SK-N-SH treated with all-trans-retinoic acid at 6 μM for 48 hours (cell line): ENCODE measurements around the gene APOBEC3H.
"Not testable (repeated sequence)": the region's sequence is repeated elsewhere in the genome, so short reads cannot be mapped to it uniquely, and the experiment has no call there.

ENCODE experiments used
- ATAC-seq: fragments of 200-7000 bp; cut with Tn5 transposase; 3 replicates; pipeline ENCODE4 v1.9.1; 2020; ENCODE audit warnings: mild to moderate bottlenecking, moderate library complexity
- ARNTL ChIP-seq: fragments of 450-650 bp; formaldehyde crosslinking; IDR thresholded peaks from 2 replicates; pipeline ENCODE4 v1.5.0; 2020; ENCODE audit warnings: low read depth, mild to moderate bottlenecking, moderate library complexity, borderline replicate concordance
- BACH2 ChIP-seq: fragments of 250-450 bp; sonication (Bioruptor Pico); IDR thresholded peaks from 2 replicates; pipeline ENCODE4 v1.9.0; 2021; ENCODE audit warnings: mild to moderate bottlenecking, borderline replicate concordance
- CREB5 ChIP-seq: fragments of 250-450 bp; sonication (Bioruptor Pico); IDR thresholded peaks from 2 replicates; pipeline ENCODE4 v1.5.1; 2020; ENCODE audit warnings: low read depth, mild to moderate bottlenecking, moderate library complexity
- CSDC2 ChIP-seq: fragments of 250-450 bp; sonication (Bioruptor Pico); IDR thresholded peaks from 2 replicates; pipeline ENCODE4 v1.5.0; 2020; ENCODE audit warnings: mild to moderate bottlenecking, moderate library complexity
- GLIS3 ChIP-seq: fragments of 250-450 bp; sonication (Bioruptor Pico); IDR thresholded peaks from 2 replicates; pipeline ENCODE4 v1.5.0; 2020; ENCODE audit warnings: mild to moderate bottlenecking, moderate library complexity
- ISL1 ChIP-seq: fragments of 250-450 bp; sonication (Bioruptor Pico); IDR thresholded peaks from 2 replicates; pipeline ENCODE4 v2.1.2; 2022; ENCODE audit warnings: mild to moderate bottlenecking, moderate library complexity
- OSR1 ChIP-seq: fragments of 250-450 bp; sonication (Bioruptor Pico); IDR thresholded peaks from 2 replicates; pipeline ENCODE4 v1.8.0; 2022; ENCODE audit warnings: moderate library complexity, mild to moderate bottlenecking, inconsistent platforms
- PPARA ChIP-seq: fragments of 250-450 bp; sonication (Bioruptor Pico); IDR thresholded peaks from 2 replicates; pipeline ENCODE4 v1.5.0; 2020; ENCODE audit warnings: mild to moderate bottlenecking, borderline replicate concordance
- RARB ChIP-seq: fragments of 250-450 bp; sonication (Bioruptor Pico); IDR thresholded peaks from 2 replicates; pipeline ENCODE4 v1.8.0; 2021; ENCODE audit warnings: mild to moderate bottlenecking, moderate library complexity
- SNAI2 ChIP-seq: fragments of 250-450 bp; sonication (Bioruptor Pico); IDR thresholded peaks from 2 replicates; pipeline ENCODE4 v1.5.0; 2020; ENCODE audit warnings: mild to moderate bottlenecking, moderate library complexity
- TCF4 ChIP-seq: fragments of 250-450 bp; sonication (Bioruptor Pico); IDR thresholded peaks from 2 replicates; pipeline ENCODE4 v1.8.0; 2021; ENCODE audit warnings: mild to moderate bottlenecking, moderate library complexity, borderline replicate concordance
- TOX ChIP-seq: fragments of 250-450 bp; sonication (Bioruptor Pico); IDR thresholded peaks from 2 replicates; pipeline ENCODE4 v1.8.0; 2021; ENCODE audit warnings: mild to moderate bottlenecking, moderate library complexity, borderline replicate concordance
- ZC3H10 ChIP-seq: fragments of 250-450 bp; sonication (Bioruptor Pico); IDR thresholded peaks from 2 replicates; pipeline ENCODE4 v1.5.1; 2021; ENCODE audit warnings: mild to moderate bottlenecking, moderate library complexity
- ZFP30 ChIP-seq: fragments of 450-650 bp; formaldehyde crosslinking; IDR thresholded peaks from 2 replicates; pipeline ENCODE4 v1.5.0; 2022; ENCODE audit warnings: mild to moderate bottlenecking, moderate library complexity
- ZNF565 ChIP-seq: fragments of 450-650 bp; formaldehyde crosslinking; conservative IDR thresholded peaks from 2 replicates; pipeline ENCODE4 v1.5.0; 2020; ENCODE audit warnings: low read depth, mild to moderate bottlenecking, moderate library complexity
- ZNF70 ChIP-seq: fragments of 450-650 bp; formaldehyde crosslinking; IDR thresholded peaks from 2 replicates; pipeline ENCODE4 v1.5.0; 2020; ENCODE audit warnings: mild to moderate bottlenecking, moderate library complexity
- ZNF8 ChIP-seq: fragments of 450-650 bp; formaldehyde crosslinking; IDR thresholded peaks from 2 replicates; pipeline ENCODE4 v1.5.0; 2020; ENCODE audit warnings: mild to moderate bottlenecking, moderate library complexity
- TF ChIP-seq, protein P1 (sequence below): fragments of 250-450 bp; sonication (Bioruptor Pico); IDR thresholded peaks from 2 replicates; pipeline ENCODE4 v1.8.0; 2020; ENCODE audit warnings: mild to moderate bottlenecking, moderate library complexity, borderline replicate concordance
- TF ChIP-seq, protein P2 (sequence below): fragments of 250-450 bp; sonication (Bioruptor Pico); IDR thresholded peaks from 2 replicates; pipeline ENCODE4 v1.5.1; 2021; ENCODE audit warnings: mild to moderate bottlenecking, moderate library complexity

APOBEC3H gene

GRCh38 chr22:39097098-39098020, at the start of gene APOBEC3H:
Gene APOBEC3H, plus strand, starts transcription at chr22:39097244. Its CDS starts 3,035 bp downstream, at chr22:39100279.
- no peak for ATAC-seq
- TF ChIP-seq, protein P1, sequence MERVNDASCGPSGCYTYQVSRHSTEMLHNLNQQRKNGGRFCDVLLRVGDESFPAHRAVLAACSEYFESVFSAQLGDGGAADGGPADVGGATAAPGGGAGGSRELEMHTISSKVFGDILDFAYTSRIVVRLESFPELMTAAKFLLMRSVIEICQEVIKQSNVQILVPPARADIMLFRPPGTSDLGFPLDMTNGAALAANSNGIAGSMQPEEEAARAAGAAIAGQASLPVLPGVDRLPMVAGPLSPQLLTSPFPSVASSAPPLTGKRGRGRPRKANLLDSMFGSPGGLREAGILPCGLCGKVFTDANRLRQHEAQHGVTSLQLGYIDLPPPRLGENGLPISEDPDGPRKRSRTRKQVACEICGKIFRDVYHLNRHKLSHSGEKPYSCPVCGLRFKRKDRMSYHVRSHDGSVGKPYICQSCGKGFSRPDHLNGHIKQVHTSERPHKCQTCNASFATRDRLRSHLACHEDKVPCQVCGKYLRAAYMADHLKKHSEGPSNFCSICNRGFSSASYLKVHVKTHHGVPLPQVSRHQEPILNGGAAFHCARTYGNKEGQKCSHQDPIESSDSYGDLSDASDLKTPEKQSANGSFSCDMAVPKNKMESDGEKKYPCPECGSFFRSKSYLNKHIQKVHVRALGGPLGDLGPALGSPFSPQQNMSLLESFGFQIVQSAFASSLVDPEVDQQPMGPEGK (CRISPR knock-in tag) = no peak
- TF ChIP-seq ISL1 (CRISPR knock-in tag) (no peak), TOX (CRISPR knock-in tag) (no peak), ZNF70 (CRISPR knock-in tag) (no peak), GLIS3 (no peak), ARNTL (CRISPR knock-in tag) (no peak), ZNF8 (CRISPR knock-in tag) (no peak), ZNF565 (no peak), ZFP30 (CRISPR knock-in tag) (no peak), OSR1 (CRISPR knock-in tag) (no peak), CSDC2 (CRISPR knock-in tag) (no peak), RARB (no peak), CREB5 (CRISPR knock-in tag) (no peak), TCF4 (no peak), PPARA (CRISPR knock-in tag) (no peak), BACH2 (no peak)
- TF ChIP-seq, protein P2, sequence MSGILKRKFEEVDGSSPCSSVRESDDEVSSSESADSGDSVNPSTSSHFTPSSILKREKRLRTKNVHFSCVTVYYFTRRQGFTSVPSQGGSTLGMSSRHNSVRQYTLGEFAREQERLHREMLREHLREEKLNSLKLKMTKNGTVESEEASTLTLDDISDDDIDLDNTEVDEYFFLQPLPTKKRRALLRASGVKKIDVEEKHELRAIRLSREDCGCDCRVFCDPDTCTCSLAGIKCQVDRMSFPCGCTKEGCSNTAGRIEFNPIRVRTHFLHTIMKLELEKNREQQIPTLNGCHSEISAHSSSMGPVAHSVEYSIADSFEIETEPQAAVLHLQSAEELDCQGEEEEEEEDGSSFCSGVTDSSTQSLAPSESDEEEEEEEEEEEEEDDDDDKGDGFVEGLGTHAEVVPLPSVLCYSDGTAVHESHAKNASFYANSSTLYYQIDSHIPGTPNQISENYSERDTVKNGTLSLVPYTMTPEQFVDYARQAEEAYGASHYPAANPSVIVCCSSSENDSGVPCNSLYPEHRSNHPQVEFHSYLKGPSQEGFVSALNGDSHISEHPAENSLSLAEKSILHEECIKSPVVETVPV (CRISPR knock-in tag) = no peak

- ATAC-seq = not testable (repeated sequence)
Observed at GRCh38 chr22:39049486-39049885, 47.6 kb upstream of the APOBEC3H start.

GRCh38 chr22:39051844-39052495, 45.1 kb upstream of the APOBEC3H start:
- not testable (repeated sequence) for ATAC-seq

DNA sequence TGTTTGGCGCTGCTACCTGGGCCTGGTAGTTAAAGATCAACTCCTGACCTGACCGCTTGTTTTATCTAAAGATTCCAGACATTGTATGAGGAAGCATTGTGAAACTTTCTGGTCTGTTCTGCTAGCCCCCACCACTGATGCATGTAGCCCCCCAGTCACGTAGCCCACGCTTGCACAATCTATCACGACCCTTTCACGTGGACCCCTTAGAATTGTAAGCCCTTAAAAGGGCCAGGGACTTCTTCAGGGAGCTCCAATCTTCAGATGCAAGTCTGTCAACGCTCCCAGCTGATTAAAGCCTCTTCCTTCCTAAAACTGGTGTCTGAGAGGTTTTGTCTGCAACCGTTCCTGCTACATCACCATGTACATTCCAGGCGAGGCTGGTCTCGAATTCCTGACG, 41.4 kb upstream of the APOBEC3H start:
- no peak for ATAC-seq
- TF ChIP-seq ZNF70 (CRISPR knock-in tag) = no peak
- no peak for TF ChIP-seq PPARA (CRISPR knock-in tag)
- TF ChIP-seq ZFP30 (CRISPR knock-in tag) = no peak
- TF ChIP-seq, protein P1 (CRISPR knock-in tag) = no peak
- TF ChIP-seq ZC3H10 (CRISPR knock-in tag) = no peak
- TF ChIP-seq SNAI2 = no peak
- no peak for TF ChIP-seq GLIS3
- TF ChIP-seq CSDC2 (CRISPR knock-in tag) = no peak
- TF ChIP-seq, all 23 proteins: peak for 0

- not testable (repeated sequence) for ATAC-seq
Observed at GRCh38 chr22:39061290-39061689, 35.8 kb upstream of the APOBEC3H start.

DNA sequence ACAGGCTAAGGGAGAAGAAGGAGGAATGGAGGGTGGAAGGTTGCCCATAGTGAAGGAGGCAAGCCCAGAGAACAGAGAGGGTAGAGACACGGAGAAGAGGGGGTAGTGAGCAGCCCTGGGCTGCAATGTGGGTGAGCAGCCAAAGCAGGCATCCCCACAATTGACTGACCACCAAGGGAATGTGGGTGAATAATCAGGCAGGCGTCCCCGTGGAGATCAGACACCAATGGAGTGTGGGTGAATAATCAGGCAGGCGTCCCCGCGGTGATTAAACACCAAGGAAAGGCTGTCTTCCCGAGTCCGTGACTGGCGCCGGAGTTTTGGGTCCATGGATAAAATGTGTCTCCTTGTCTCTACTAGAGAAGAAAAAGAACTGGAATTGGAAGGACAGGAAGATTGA, 35.1 kb upstream of the APOBEC3H start:
- ATAC-seq = not testable (repeated sequence)

GRCh38 chr22:39063904-39064303, 33.1 kb upstream of the APOBEC3H start:
- not testable (repeated sequence) for ATAC-seq

DNA sequence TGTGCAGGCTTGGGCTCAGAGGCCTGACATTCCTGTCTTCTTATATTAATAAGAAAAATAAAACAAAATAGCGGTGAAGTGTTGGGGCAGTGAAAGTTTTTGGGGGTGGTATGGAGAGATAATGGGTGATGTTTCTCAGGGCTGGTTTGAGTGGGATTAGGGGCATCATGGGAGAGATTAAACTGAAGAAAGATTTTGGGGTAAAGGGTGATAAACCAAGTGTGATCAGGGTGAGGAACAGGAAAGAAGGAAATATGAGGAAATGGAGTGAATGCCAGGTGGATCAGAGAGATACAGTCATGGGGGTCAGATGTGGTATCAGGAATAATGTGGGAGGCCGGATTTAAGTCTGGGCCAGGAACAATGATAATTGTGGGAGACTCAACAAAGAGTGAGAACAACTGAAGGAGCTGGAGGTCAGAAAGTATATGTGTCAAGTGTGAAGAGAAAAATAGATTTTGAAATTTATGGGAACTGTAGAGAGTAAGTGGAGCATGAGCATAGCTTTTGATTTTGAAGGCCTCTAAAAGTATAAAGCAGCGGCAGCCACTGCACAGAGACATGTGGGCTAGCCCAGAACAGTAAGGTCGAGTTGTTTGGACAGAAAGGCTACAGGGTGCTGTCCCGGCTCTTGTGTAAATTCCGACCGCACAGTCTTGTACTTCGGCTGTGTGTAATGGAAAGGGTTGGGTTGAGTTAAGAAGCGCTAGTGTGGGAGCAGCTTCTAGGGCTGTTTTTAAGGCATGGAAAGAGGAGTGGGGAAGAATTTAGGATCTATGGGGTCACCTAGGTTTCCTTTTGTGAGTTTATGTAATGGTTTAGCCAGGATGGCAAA, 30.4 kb upstream of the APOBEC3H start:
- not testable (repeated sequence) for ATAC-seq
